ENCODE data around the gene PAK5. TPM values are rescaled to one million over a fixed set of nuclear protein-coding genes. Genes with fewer than 3 reads are reported as not detected.

Gene PAK5
- total and polyA plus RNA-seq, 2 experiments from 2014 or later, result 0.57 to 1.1 TPM

GRCh38 chr20:9501473-9501872 lies 337.4 kb downstream of the PAK5 start:
- Histone ChIP-seq H2AFZ (no peak overlapping the region), H3K36me3 (ENCODE audit: insufficient read depth) (no peaks in the 10 kb centered on the region), H3K4me1 (ENCODE audit: insufficient read depth) (peaks cover 13% of the 10 kb centered on the region; the same call in 1 of the 2 replicates), H3K4me3 (no peak overlapping the region), H3F3A (replicated peaks; ENCODE audit: low read depth) (no peaks in the 10 kb centered on the region), H3K79me2 (replicated peaks; ENCODE audit: insufficient read depth) (no peaks in the 10 kb centered on the region), H3K9me2 (ENCODE audit: insufficient read depth) (peaks cover 11% of the 10 kb centered on the region; the same call in 1 of the 2 replicates), H3K27ac (ENCODE audit: low read depth) (no peak overlapping the region), H3K4me2 (no peak overlapping the region), H4K20me1 (replicated peaks; ENCODE audit: insufficient read depth) (peaks cover 3% of the 10 kb centered on the region; the same call in 1 of the 2 replicates), H3K27me3 (ENCODE audit: insufficient read depth) (peaks cover 25% of the 10 kb centered on the region)
- no peak for TF ChIP-seq CREB1 (CRISPR knock-in tag; IDR thresholded peaks at IDR 0.05; ENCODE audit: low read depth)
- no peak for TF ChIP-seq STAT1 (IDR thresholded peaks at IDR 0.05; ENCODE audit: unreplicated experiment)
- TF ChIP-seq EZH2phosphoT487 (IDR thresholded peaks at IDR 0.05; ENCODE audit: unreplicated experiment), result no peak
- TF ChIP-seq ETS1 (IDR thresholded peaks at IDR 0.05), result no peak
- no peak for TF ChIP-seq REST (IDR thresholded peaks at IDR 0.05; ENCODE audit: unreplicated experiment)
- ATAC-seq (no peak), DNase-seq (ENCODE audit: low spot score) (no peak)
- Mint-ChIP-seq H3K36me3 (ENCODE audit: low read depth) (no peaks in the 10 kb centered on the region), H3K4me1 (peaks cover 14% of the 10 kb centered on the region), H3K9me3 (no peaks in the 10 kb centered on the region), H3K4me3 (no peak overlapping the region), H3K27ac (no peak overlapping the region), H3K27me3 (ENCODE audit: insufficient read depth, low read depth, poor library complexity) (peaks cover 12% of the 10 kb centered on the region)

GRCh38 chr20:9500121-9500520 lies 338.8 kb downstream of the PAK5 start:
- no peak overlapping the region for H2AFZ ChIP-seq
- peaks cover 1% of the 10 kb centered on the region for H3K27me3 Mint-ChIP-seq (ENCODE audit: insufficient read depth, low read depth, poor library complexity)
- no peak for DNase-seq (ENCODE audit: low spot score)
- no peaks in the 10 kb centered on the region for H3K79me2 ChIP-seq (replicated peaks; ENCODE audit: insufficient read depth)
- peaks cover 19% of the 10 kb centered on the region; the same call in 1 of the 2 replicates for H3K9me2 ChIP-seq (ENCODE audit: insufficient read depth)
- H3K9me3 Mint-ChIP-seq, result no peaks in the 10 kb centered on the region
- H3K4me1 Mint-ChIP-seq, result peaks cover 8% of the 10 kb centered on the region; the same call in 2 of the 3 replicates
- no peak for ATAC-seq
- H4K20me1 ChIP-seq (replicated peaks; ENCODE audit: insufficient read depth), result no peaks in the 10 kb centered on the region; the same call in 1 of the 2 replicates
- no peak overlapping the region for H3K4me2 ChIP-seq
- peaks cover 11% of the 10 kb centered on the region for H3K27me3 ChIP-seq (ENCODE audit: insufficient read depth)
- H3K4me1 ChIP-seq (ENCODE audit: insufficient read depth), result peaks cover 9% of the 10 kb centered on the region; the same call in 1 of the 2 replicates
- TF ChIP-seq ZNF114 (CRISPR knock-in tag; IDR thresholded peaks at IDR 0.05) (no peak), EZH2 (IDR thresholded peaks at IDR 0.05; ENCODE audit: low read depth, unreplicated experiment) (no peak), CTCF (conservative IDR thresholded peaks at IDR 0.05; ENCODE audit: low read depth in 2 of 2) (no peak), POLR2AphosphoS5 (IDR thresholded peaks at IDR 0.05; ENCODE audit: low read depth) (no peak), EZH2phosphoT487 (IDR thresholded peaks at IDR 0.05; ENCODE audit: unreplicated experiment) (no peak), REST (IDR thresholded peaks at IDR 0.05; ENCODE audit: unreplicated experiment) (no peak), JUNB (IDR thresholded peaks at IDR 0.05; ENCODE audit: unreplicated experiment) (no peak), ZNF331 (CRISPR knock-in tag; IDR thresholded peaks at IDR 0.05; ENCODE audit: low read depth) (no peak)
- H3K4me3 ChIP-seq, result no peak overlapping the region
- no peaks in the 10 kb centered on the region for H3K36me3 ChIP-seq (ENCODE audit: insufficient read depth)
- H3K27ac ChIP-seq (ENCODE audit: low read depth), result no peak overlapping the region
- H3F3A ChIP-seq (replicated peaks; ENCODE audit: low read depth), result no peaks in the 10 kb centered on the region
- no peaks in the 10 kb centered on the region for H3K36me3 Mint-ChIP-seq (ENCODE audit: low read depth)
- no peak overlapping the region for H3K4me3 Mint-ChIP-seq
- H3K27ac Mint-ChIP-seq, result no peak overlapping the region
